ENCODE results near the gene BTBD7. TPM values are rescaled to one million over a fixed set of nuclear protein-coding genes. Genes with fewer than 3 reads are reported as not detected.

BTBD7 gene
- total RNA-seq, 4 donors from 2014 or later, result 10.0 to 16.9 (median 12.1) TPM

DNA sequence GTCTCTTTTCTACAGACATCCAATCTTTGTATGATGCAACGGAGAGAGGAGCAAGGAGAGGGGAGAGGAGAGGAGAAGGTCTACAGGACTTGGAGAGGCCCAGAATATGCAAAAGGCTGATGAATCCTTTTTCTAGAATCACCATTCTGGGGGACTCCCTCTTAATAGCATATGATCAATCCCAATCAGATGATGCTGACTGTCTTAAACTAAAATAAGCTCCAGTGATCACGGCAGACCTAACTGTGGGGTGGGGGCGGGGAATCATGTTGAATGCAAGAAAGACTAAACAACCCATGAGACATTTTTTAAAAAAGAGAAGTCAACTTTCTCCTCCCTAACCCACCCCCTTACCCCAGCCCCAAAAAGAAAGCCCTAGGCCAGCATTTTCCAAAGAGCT is 33.4 kb downstream of the BTBD7 start:
- Histone ChIP-seq H3K4me1 (peaks cover 23 to 41% of the 10 kb centered on the region in 2 donors), H3K27ac (no peak overlapping the region), H3K36me3 (no peaks in the 10 kb centered on the region), H3K27me3 (no peaks in the 10 kb centered on the region), H3K9me3 (no peaks in the 10 kb centered on the region), H3K4me3 (no peak overlapping the region)
- DNase-seq (no peak), ATAC-seq (no peak)
- TF ChIP-seq, protein P1, sequence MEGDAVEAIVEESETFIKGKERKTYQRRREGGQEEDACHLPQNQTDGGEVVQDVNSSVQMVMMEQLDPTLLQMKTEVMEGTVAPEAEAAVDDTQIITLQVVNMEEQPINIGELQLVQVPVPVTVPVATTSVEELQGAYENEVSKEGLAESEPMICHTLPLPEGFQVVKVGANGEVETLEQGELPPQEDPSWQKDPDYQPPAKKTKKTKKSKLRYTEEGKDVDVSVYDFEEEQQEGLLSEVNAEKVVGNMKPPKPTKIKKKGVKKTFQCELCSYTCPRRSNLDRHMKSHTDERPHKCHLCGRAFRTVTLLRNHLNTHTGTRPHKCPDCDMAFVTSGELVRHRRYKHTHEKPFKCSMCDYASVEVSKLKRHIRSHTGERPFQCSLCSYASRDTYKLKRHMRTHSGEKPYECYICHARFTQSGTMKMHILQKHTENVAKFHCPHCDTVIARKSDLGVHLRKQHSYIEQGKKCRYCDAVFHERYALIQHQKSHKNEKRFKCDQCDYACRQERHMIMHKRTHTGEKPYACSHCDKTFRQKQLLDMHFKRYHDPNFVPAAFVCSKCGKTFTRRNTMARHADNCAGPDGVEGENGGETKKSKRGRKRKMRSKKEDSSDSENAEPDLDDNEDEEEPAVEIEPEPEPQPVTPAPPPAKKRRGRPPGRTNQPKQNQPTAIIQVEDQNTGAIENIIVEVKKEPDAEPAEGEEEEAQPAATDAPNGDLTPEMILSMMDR (IDR thresholded peaks at IDR 0.05 in 4 of 5, conservative IDR thresholded peaks at IDR 0.05 in 1 of 5), result no peak
- no peak for TF ChIP-seq POLR2A (IDR thresholded peaks at IDR 0.05)
- intact Hi-C loops (cut with DNase I; ENCODE audit: low total_unique reads), result no loop called here
- in situ Hi-C loops (cut with MboI; ENCODE audit: low sequenced_read_pairs in 4 of 4), result no loop called here

DNA sequence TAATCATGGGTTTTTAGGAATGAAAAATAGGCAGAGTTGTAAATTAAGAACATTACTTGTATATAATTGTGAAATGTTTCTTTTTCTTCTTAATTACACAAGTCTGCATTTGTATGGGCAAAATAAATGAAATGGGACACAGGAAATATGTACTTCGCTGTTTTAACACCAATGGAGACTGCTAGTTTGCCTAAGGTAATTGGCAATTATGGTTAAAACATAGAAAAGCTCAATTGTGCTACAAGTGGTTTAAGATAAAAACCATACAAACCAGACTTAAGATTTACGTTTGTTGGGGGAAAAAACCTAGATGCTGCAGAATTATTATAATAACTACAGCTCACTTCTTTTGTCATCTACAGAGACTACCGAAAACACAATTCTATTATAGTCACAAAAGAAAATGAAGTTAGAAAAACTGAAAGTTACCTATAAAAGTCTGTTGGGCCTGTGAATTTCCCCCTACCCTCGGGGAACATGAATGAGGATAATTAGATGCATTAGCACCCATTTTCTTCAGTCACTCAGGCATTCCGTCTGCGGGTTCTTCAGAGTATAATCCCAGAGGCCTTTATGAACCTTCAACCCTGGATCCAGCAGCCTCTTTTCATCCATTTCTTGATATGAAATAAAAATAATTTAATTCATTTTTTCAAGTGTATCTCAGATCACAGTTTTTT is 37.2 kb downstream of the BTBD7 start:
- H3K27ac ChIP-seq, result no peak overlapping the region
- in situ Hi-C loops (cut with MboI; ENCODE audit: low sequenced_read_pairs in 4 of 4), result no loop called here
- H3K4me3 ChIP-seq, result no peak overlapping the region
- no peaks in the 10 kb centered on the region for H3K36me3 ChIP-seq
- TF ChIP-seq, protein P1 (IDR thresholded peaks at IDR 0.05 in 4 of 5, conservative IDR thresholded peaks at IDR 0.05 in 1 of 5), result no peak
- TF ChIP-seq POLR2A (IDR thresholded peaks at IDR 0.05), result no peak
- peaks cover 17 to 22% of the 10 kb centered on the region in 2 donors for H3K4me1 ChIP-seq
- no peak for ATAC-seq
- no peaks in the 10 kb centered on the region for H3K27me3 ChIP-seq
- H3K9me3 ChIP-seq, result no peaks in the 10 kb centered on the region
- no peak for DNase-seq
- intact Hi-C loops (cut with DNase I; ENCODE audit: low total_unique reads), result no loop called here

DNA sequence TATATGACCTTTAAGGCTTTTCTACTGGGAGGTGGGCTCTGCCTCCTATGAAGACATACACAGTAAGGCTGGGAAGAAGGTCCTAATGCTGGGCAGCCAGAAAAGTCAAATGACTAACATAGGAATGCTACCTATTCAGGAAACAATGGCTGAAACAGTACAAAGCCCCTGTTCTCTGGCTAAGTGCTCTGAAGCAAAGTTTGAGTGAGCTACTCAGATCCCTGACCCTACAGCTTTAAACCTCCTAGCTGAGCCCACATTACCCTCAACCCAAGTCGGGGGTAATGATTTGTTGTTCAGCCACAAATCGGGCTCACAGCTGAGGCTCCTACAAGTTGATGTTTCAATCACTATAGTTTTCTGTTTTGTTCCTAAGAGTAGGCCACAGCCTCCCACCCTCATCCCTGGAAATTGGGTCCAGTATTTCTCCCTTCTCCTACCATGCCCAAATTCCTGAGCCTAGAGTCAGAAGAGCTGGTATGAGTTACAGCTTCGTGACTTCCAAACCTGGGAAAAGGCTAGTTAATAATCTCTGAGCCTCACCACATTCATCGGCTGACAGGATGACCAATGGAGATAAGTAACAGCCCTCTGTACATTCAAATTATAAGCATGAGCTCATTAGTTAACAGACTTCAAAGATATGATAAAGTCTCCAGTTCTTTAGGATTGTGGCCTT is 46.5 kb downstream of the BTBD7 start:
- Histone ChIP-seq H3K4me1 (peaks cover 15 to 21% of the 10 kb centered on the region in 2 donors), H3K9me3 (no peaks in the 10 kb centered on the region), H3K27me3 (no peaks in the 10 kb centered on the region), H3K36me3 (peaks cover 0 to 5% of the 10 kb centered on the region in 2 donors), H3K27ac (no peak overlapping the region), H3K4me3 (no peak overlapping the region)
- in situ Hi-C loops (cut with MboI; ENCODE audit: low sequenced_read_pairs in 4 of 4), result no loop called here
- intact Hi-C loops (cut with DNase I; ENCODE audit: low total_unique reads), result no loop called here
- ATAC-seq, result no peak
- DNase-seq, result no peak
- TF ChIP-seq, protein P1 (IDR thresholded peaks at IDR 0.05 in 4 of 5, conservative IDR thresholded peaks at IDR 0.05 in 1 of 5), result no peak
- no peak for TF ChIP-seq POLR2A (IDR thresholded peaks at IDR 0.05)

DNA sequence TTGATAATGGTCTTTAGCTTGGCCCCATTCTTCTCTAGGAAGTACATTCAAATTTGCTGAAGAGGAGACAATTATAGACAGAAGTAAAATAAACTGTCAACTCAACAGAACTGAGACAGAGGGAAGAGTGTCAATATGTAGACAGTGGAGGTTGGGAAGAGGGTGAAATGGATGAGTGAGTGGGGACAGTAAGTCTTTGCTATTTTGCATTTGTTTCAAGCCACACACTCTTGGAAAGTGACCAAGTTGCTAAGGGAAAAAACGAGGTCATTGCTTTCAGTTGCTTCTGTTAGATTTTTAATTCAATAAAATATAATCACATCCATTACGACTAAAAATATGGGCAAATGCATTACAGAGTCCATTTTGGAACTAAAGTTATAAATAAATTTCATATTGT is 47.8 kb downstream of the BTBD7 start:
- Histone ChIP-seq H3K9me3 (no peaks in the 10 kb centered on the region), H3K27me3 (no peaks in the 10 kb centered on the region), H3K4me1 (peaks cover 15 to 21% of the 10 kb centered on the region in 2 donors), H3K36me3 (peaks cover 0 to 5% of the 10 kb centered on the region in 2 donors), H3K4me3 (no peak overlapping the region), H3K27ac (no peak overlapping the region)
- intact Hi-C loops (cut with DNase I; ENCODE audit: low total_unique reads), result no loop called here
- ATAC-seq (no peak), DNase-seq (no peak)
- TF ChIP-seq, protein P1 (IDR thresholded peaks at IDR 0.05 in 4 of 5, conservative IDR thresholded peaks at IDR 0.05 in 1 of 5), result no peak
- TF ChIP-seq POLR2A (IDR thresholded peaks at IDR 0.05), result no peak
- in situ Hi-C loops (cut with MboI; ENCODE audit: low sequenced_read_pairs in 4 of 4), result no loop called here

All from gastrocnemius medialis (tissue), 4 donors.